K562 (cell line): ENCODE data around the gene PLEKHO1. TPM values are rescaled to one million over a fixed set of nuclear protein-coding genes. Genes with fewer than 3 reads are reported as not detected.

Source experiments
- ATAC-seq: fragments of 200-7000 bp; cut with Tn5 transposase; 3 replicates; pipeline ENCODE4 v1.9.1; 2020; ENCODE audit warnings: moderate library complexity
- BruUV-seq: library from RNA; stranded (reverse); fragments of 400-500 nt; replicated peaks from 2 replicates; lab custom pipeline; 2021; lab: Mats Ljungman, UMichigan
- CTCF ChIA-PET: fragments of 300-600 bp; formaldehyde crosslinking; extraction: SDS; loops from one replicate; lab custom pipeline; 2021; ENCODE audit warnings: low intra/inter-chr PET ratio; lab: Yijun Ruan, JAX
- POLR2A ChIA-PET: fragments of 300-600, 350-650 bp; sonication (Branson Sonifier 250); formaldehyde crosslinking; extraction: SDS; loops from one replicate; lab custom pipeline; 2021; ENCODE audit warnings: antibody characterized with exemption, inconsistent platforms; lab: Yijun Ruan, JAX
- DNase-seq, 4 experiments: peaks; one replicate each; pipeline versions ENCODE4 v3.0.0 to v3.0.0-alpha.2; 2011 to 2018; ENCODE audit warnings: low spot score in 3 of 4, mixed read lengths in 3 of 4; ENCODE audit errors: extremely low read depth in 1 of 4
- FAIRE-seq: peaks from 2 replicates; lab custom pipeline; 2011; peaks lifted over from hg19 to GRCh38; lab: Jason Lieb, UNC
- H2AFZ ChIP-seq: 2 replicates; pipeline ENCODE4 v1.6.0; 2011; ENCODE audit warnings: low read depth, low read length, control low read depth, inconsistent platforms
- H3K27ac ChIP-seq: fragments of 200-600 bp; 3 replicates; pipeline ENCODE4 v1.8.0; 2011; ENCODE audit warnings: low read depth, mild to moderate bottlenecking, control low read depth, inconsistent platforms, low read length, moderate library complexity, mixed read lengths; ENCODE audit errors: extremely low read depth
- H3K27me3 ChIP-seq, 2 experiments: fragments of 300-600 bp in 1 of 2; 2 replicates in 1 of 2; 3 replicates in 1 of 2; pipeline versions ENCODE4 v1.6.0 to v1.8.0; 2011; ENCODE audit warnings: inconsistent platforms in 2 of 2, low read length in 2 of 2, mild to moderate bottlenecking in 1 of 2, mixed read lengths in 1 of 2, moderate library complexity in 1 of 2; ENCODE audit not compliant: control insufficient read depth in 2 of 2, insufficient read depth in 2 of 2
- H3K36me3 ChIP-seq: fragments of 300-600 bp; 3 replicates; pipeline ENCODE4 v1.8.0; 2011; ENCODE audit warnings: mild to moderate bottlenecking, low read length, inconsistent platforms; ENCODE audit not compliant: control insufficient read depth, insufficient read depth
- H3K4me1 ChIP-seq, 2 experiments: fragments of 200-600 bp in 1 of 2; replicated peaks in 1 of 2; 2 replicates in 1 of 2; 3 replicates in 1 of 2; pipeline versions ENCODE4 v1.5.1 to v1.8.0; 2011; ENCODE audit warnings: inconsistent platforms in 2 of 2, low read length in 2 of 2, mild to moderate bottlenecking in 1 of 2, mixed read lengths in 1 of 2, moderate library complexity in 1 of 2; ENCODE audit not compliant: control insufficient read depth in 2 of 2, insufficient read depth in 2 of 2
- H3K4me2 ChIP-seq: 2 replicates; pipeline ENCODE4 v1.6.1; 2011; ENCODE audit warnings: low read length, control low read depth, inconsistent platforms, mixed read lengths; ENCODE audit not compliant: insufficient read depth
- H3K4me3 ChIP-seq: fragments of 200-600 bp; sonication (generic), shearing (Covaris generic); 2 replicates; pipeline ENCODE4 v1.5.1; 2016; ENCODE audit warnings: control low read depth, inconsistent platforms
- H3K79me2 ChIP-seq: fragments of 200-600 bp; 3 replicates; pipeline ENCODE4 v1.8.0; 2011; ENCODE audit warnings: low read length, inconsistent platforms; ENCODE audit not compliant: control insufficient read depth, insufficient read depth
- H3K9ac ChIP-seq, 2 experiments: 2 replicates each; pipeline versions ENCODE4 v1.6.0 to v1.6.1; 2011; ENCODE audit warnings: low read depth in 2 of 2, low read length in 2 of 2, control low read depth in 1 of 2, inconsistent platforms in 1 of 2, mild to moderate bottlenecking in 1 of 2, mixed read lengths in 1 of 2; ENCODE audit not compliant: insufficient read depth in 1 of 2
- H3K9me1 ChIP-seq: one replicate; pipeline ENCODE4 v1.6.0; 2011; ENCODE audit warnings: inconsistent platforms, mild to moderate bottlenecking, low read length, moderate library complexity; ENCODE audit not compliant: control insufficient read depth, insufficient read depth
- H3K9me3 ChIP-seq: replicated peaks from 2 replicates; pipeline ENCODE4 v1.5.1; 2011; ENCODE audit warnings: low read depth, low read length, inconsistent platforms; ENCODE audit not compliant: control insufficient read depth, insufficient read depth
- H4K20me1 ChIP-seq: replicated peaks from 2 replicates; pipeline ENCODE4 v1.6.1; 2011; ENCODE audit warnings: low read length, inconsistent platforms, mixed read lengths; ENCODE audit not compliant: control insufficient read depth, insufficient read depth
- BACH1 ChIP-seq: fragments of 200-800 bp; sonication (Bioruptor generic); IDR thresholded peaks from 2 replicates; pipeline ENCODE4 v1.6.1; 2016; ENCODE audit warnings: missing genetic modification characterization, missing compliant biosample characterization
- EHMT2 ChIP-seq: fragments of 450-650 bp; IDR thresholded peaks from 2 replicates; pipeline ENCODE4 v1.6.1; 2018; ENCODE audit warnings: antibody characterized with exemption
- FOXA1 ChIP-seq: fragments of 450-650 bp; IDR thresholded peaks from 2 replicates; pipeline ENCODE4 v1.6.1; 2016; ENCODE audit warnings: mild to moderate bottlenecking, borderline replicate concordance
- FOXK1 ChIP-seq: sonication (generic); formaldehyde crosslinking; IDR thresholded peaks from 2 replicates; pipeline ENCODE4 v1.8.0; 2022; ENCODE audit warnings: missing genetic modification reagents, mild to moderate bottlenecking, borderline replicate concordance
- MYBL2 ChIP-seq, 2 experiments: fragments of 450-650 bp in 1 of 2; sonication (generic) in 1 of 2; formaldehyde crosslinking in 1 of 2; IDR thresholded peaks; 2 replicates each; pipeline versions ENCODE4 v1.6.1 to v1.8.1; 2017 to 2022; ENCODE audit warnings: borderline replicate concordance in 1 of 2, inconsistent platforms in 1 of 2, low read depth in 1 of 2, mild to moderate bottlenecking in 1 of 2, missing genetic modification reagents in 1 of 2, moderate library complexity in 1 of 2
- PHF20 ChIP-seq: fragments of 450-650 bp; IDR thresholded peaks from 2 replicates; pipeline ENCODE4 v1.6.1; 2018; ENCODE audit not compliant: partially characterized antibody
- POLR2A ChIP-seq: fragments of 450-650 bp; conservative IDR thresholded peaks from 2 replicates; pipeline ENCODE4 v1.6.1; 2016
- POLR2AphosphoS2 ChIP-seq: IDR thresholded peaks from 2 replicates; pipeline ENCODE4 v1.6.1; 2012; ENCODE audit warnings: low read length, improper control_type of control experiment
- POLR3G ChIP-seq: IDR thresholded peaks from 2 replicates; pipeline ENCODE4 v1.6.1; 2011; ENCODE audit not compliant: insufficient read length, insufficient replicate concordance; ENCODE audit errors: extremely low read depth
- RFX1 ChIP-seq: fragments of 450-650 bp; IDR thresholded peaks from 2 replicates; pipeline ENCODE4 v1.6.1; 2016; ENCODE audit warnings: mild to moderate bottlenecking, moderate library complexity
- ZNF311 ChIP-seq: fragments of 250-450 bp; sonication (Bioruptor Pico); IDR thresholded peaks from 2 replicates; pipeline ENCODE4 v1.4.0; 2020; ENCODE audit warnings: mild to moderate bottlenecking, moderate library complexity
- ZNF41 ChIP-seq: fragments of 250-450 bp; sonication (Bioruptor Pico); conservative IDR thresholded peaks from 2 replicates; pipeline ENCODE4 v1.4.0; 2020; ENCODE audit warnings: mild to moderate bottlenecking
- WGBS: fragments of 100-300 bp; shearing (Covaris generic); methylation state at CpG from one replicate; pipeline ENCODE4 v1.1.6; 2016; ENCODE audit warnings: low coverage, mixed read lengths; ENCODE audit not compliant: insufficient coverage; ENCODE audit errors: missing lambda C conversion rate; 5-methylcytosine and 5-hydroxymethylcytosine counted together
- in situ Hi-C: fragments of 300-500 bp; cut with MboI; formaldehyde crosslinking; loops from 4 replicates; pipeline ENCODE4 v1.15.0; 2018; ENCODE audit warnings: inconsistent platforms, mixed read lengths
- intact Hi-C: fragments of 100-400 bp; cut with micrococcal nuclease; formaldehyde crosslinking; loops from 2 replicates; pipeline ENCODE4 v1.14.2; 2022
- polyA plus RNA-seq, 8 experiments: library from polyadenylated mRNA; depleted of rRNA in 4 of 8; stranded (reverse) in 5 of 8; unstranded in 3 of 8; fragments of >200 nt; fragmentation: Nextera tagmentation in 2 of 8; fragmentation: Illumina TruSeq in 1 of 8; extraction: Ambion mirVana in 2 of 8; extraction: Trizol in 1 of 8; gene quantifications; 2 replicates each; pipeline versions ENCODE4 v1.2.1 to v1.2.3, GENCODE V29; 2011 to 2014; ENCODE audit warnings: inconsistent platforms in 1 of 8, missing spikeins in 1 of 8
- total RNA-seq, 7 experiments: library from RNA; depleted of rRNA in 6 of 7; stranded (reverse); fragments of >200 nt in 6 of 7; fragmentation: Illumina TruSeq in 2 of 7; extraction: Trizol in 2 of 7; gene quantifications; 2 replicates each; pipeline versions ENCODE4 v1.2.1 to v1.2.3, GENCODE V29; 2011 to 2021; ENCODE audit warnings: low replicate concordance in 1 of 7
- TF ChIP-seq, protein P1 (sequence below): fragments of 450-650 bp; formaldehyde crosslinking; IDR thresholded peaks from 2 replicates; pipeline ENCODE4 v1.4.0; 2022; ENCODE audit warnings: missing genetic modification characterization
- TF ChIP-seq, protein P2 (sequence below), 3 experiments: fragments of 200-800 bp in 1 of 3; sonication (Bioruptor generic) in 1 of 3; sonication (generic) in 1 of 3; formaldehyde crosslinking in 1 of 3; IDR thresholded peaks; 2 replicates each; pipeline versions ENCODE4 v1.6.1 to v1.8.0; 2016 to 2022; ENCODE audit warnings: mild to moderate bottlenecking in 2 of 3, missing compliant biosample characterization in 2 of 3, missing genetic modification characterization in 2 of 3, missing genetic modification reagents in 1 of 3

Gene PLEKHO1
- total and polyA plus RNA-seq, 9 of the 15 experiments (the other 6 are each of a cell fraction or from before 2014, with no cell fraction given) = 0.39 to 16.2 (median 9.6) TPM

DNA sequence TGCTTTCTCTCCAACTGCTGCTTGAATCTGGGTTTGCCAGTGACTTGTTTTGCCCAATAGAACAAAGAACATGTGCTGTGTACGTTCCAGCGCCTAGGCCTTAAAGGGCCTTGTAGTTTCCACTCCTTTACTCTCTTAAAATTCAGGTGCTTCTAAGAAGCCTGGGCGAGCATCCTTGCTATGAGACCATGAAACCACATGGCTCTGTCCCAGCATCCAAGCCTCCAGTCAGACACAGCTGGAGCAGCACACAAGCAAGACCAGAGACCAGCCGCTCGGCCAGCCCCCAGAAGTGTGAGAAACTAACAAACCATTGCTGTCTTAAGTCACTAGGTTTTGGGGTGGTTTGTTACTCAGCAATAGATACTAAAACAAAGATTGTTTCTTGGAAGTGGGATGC is 15.1 kb downstream of the PLEKHO1 start:
- Histone ChIP-seq H3K4me3 (no peak overlapping the region), H2AFZ (peak overlapping the region; percentile 88), H3K9me3 (no peaks in the 10 kb centered on the region), H3K79me2 (no peaks in the 10 kb centered on the region), H3K36me3 (no peaks in the 10 kb centered on the region), H3K9me1 (peaks cover 3% of the 10 kb centered on the region), H3K27me3 (no peaks in the 10 kb centered on the region), H4K20me1 (no peaks in the 10 kb centered on the region)
- no peak for ATAC-seq
- FAIRE-seq = no peak
- POLR2A ChIA-PET = interaction anchor here (1.4 to 6.1 kb wide), 6 partner anchors 8 to 278 kb away, joined by 5 to 57 read pairs (median 6); partner anchors contain the start of gene PLEKHO1
- DNase-seq = no peak
- in situ Hi-C loops (loop anchor here (5.0 kb wide), 2 partner anchors 87 to 202 kb away; no protein-coding TSS in a partner anchor), intact Hi-C loops (loop anchor here (5.0 to 10.0 kb wide), 2 partner anchors 112 to 270 kb away; partner anchors contain the start of gene BOLA1)
- no TSS peak for BruUV-seq
- TF ChIP-seq EHMT2 = no peak
- TF ChIP-seq POLR2A = no peak
- TF ChIP-seq ZNF41 (CRISPR knock-in tag) = no peak
- TF ChIP-seq POLR2AphosphoS2 = no peak
- no peak for TF ChIP-seq BACH1 (tag)
- TF ChIP-seq FOXK1 (CRISPR knock-in tag) = no peak
- no peak for TF ChIP-seq MYBL2 (IDR thresholded peaks at IDR 0.05; ENCODE audit: low read depth)
- no peak for TF ChIP-seq MYBL2 (CRISPR knock-in tag; IDR thresholded peaks at IDR 0.05; ENCODE audit: borderline replicate concordance)
- TF ChIP-seq FOXA1 = no peak
- TF ChIP-seq PHF20 = no peak
- TF ChIP-seq, protein P1, sequence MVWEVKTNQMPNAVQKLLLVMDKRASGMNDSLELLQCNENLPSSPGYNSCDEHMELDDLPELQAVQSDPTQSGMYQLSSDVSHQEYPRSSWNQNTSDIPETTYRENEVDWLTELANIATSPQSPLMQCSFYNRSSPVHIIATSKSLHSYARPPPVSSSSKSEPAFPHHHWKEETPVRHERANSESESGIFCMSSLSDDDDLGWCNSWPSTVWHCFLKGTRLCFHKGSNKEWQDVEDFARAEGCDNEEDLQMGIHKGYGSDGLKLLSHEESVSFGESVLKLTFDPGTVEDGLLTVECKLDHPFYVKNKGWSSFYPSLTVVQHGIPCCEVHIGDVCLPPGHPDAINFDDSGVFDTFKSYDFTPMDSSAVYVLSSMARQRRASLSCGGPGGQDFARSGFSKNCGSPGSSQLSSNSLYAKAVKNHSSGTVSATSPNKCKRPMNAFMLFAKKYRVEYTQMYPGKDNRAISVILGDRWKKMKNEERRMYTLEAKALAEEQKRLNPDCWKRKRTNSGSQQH = no peak
- no peak for TF ChIP-seq ZNF311 (CRISPR knock-in tag)
- TF ChIP-seq POLR3G = no peak
- no peak for TF ChIP-seq RFX1
- TF ChIP-seq, protein P2, sequence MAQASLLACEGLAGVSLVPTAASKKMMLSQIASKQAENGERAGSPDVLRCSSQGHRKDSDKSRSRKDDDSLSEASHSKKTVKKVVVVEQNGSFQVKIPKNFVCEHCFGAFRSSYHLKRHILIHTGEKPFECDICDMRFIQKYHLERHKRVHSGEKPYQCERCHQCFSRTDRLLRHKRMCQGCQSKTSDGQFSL (CRISPR knock-in tag; IDR thresholded peaks at IDR 0.05) = no peak
- TF ChIP-seq, protein P2 (tag; IDR thresholded peaks at IDR 0.05) = no peak
- TF ChIP-seq, all 486 proteins: peak for 0
- WGBS = 81% methylated on average over 5 of the region's 5 CpGs
- CTCF ChIA-PET = interaction anchor here (2.2 to 3.1 kb wide), 2 partner anchors 92 to 203 kb away, joined by 5 to 26 read pairs; no protein-coding TSS in a partner anchor
- H3K4me1 ChIP-seq = peaks cover 19 to 53% of the 10 kb centered on the region in 2 experiments; a peak in 4 of 5 replicates
- 0 out of 4 replicates have a peak overlapping the region, but pooled peaks of 1 of the 2 experiments have one; percentile 23 for H3K9ac ChIP-seq
- H3K27ac ChIP-seq = peak overlapping the region; percentile 50; the same call in 2 of the 3 replicates
- no peak overlapping the region for H3K4me2 ChIP-seq
